HCT116 (cell line): ENCODE measurements around the gene TMEM202. TPM values are rescaled to one million over a fixed set of nuclear protein-coding genes. Genes with fewer than 3 reads are reported as not detected.

Experiments
- ATAC-seq: fragments of 200-7000 bp; cut with Tn5 transposase; 2 replicates; pipeline ENCODE4 v1.9.1; 2020; ENCODE audit warnings: mild to moderate bottlenecking, moderate library complexity
- BruUV-seq: library from RNA; stranded (reverse); fragments of 400-500 nt; replicated peaks from 2 replicates; lab custom pipeline; 2021; lab: Mats Ljungman, UMichigan
- CTCF ChIA-PET: fragments of 300-600 bp; sonication (Branson Sonifier 250); formaldehyde crosslinking; loops from one replicate; lab custom pipeline; 2021; ENCODE audit warnings: antibody characterized with exemption; lab: Charles Lee
- POLR2A ChIA-PET: fragments of 300-600, 350-600 bp; sonication (Branson Sonifier 250); formaldehyde crosslinking; loops from one replicate; lab custom pipeline; 2021; ENCODE audit warnings: antibody characterized with exemption; lab: Charles Lee
- RAD21 ChIA-PET, 2 experiments: fragments of 300-600 bp; sonication (Branson Sonifier 250); formaldehyde crosslinking; loops; one replicate each; lab custom pipeline; 2023; ENCODE audit warnings: low total read pairs in 2 of 2; ENCODE audit not compliant: uncharacterized antibody in 2 of 2, unreplicated experiment in 2 of 2, low non-redundant PET in 1 of 2; lab: Charles Lee
- DNase-seq: peaks from one replicate; pipeline ENCODE4 v3.0.0-alpha.2; 2010; ENCODE audit warnings: low read depth, low spot score
- H2AFZ ChIP-seq: fragments of 200-600 bp; shearing (Covaris generic), sonication (generic); 2 replicates; pipeline ENCODE4 v1.6.1; 2017; ENCODE audit warnings: low read depth, mixed run types, mixed read lengths, antibody characterized with exemption, low read length; ENCODE audit not compliant: poor library complexity, severe bottlenecking
- H3K27ac ChIP-seq: 2 replicates; pipeline ENCODE4 v1.5.1; 2012; ENCODE audit warnings: low read depth, low read length
- H3K27me3 ChIP-seq: fragments of 200-600 bp; sonication (generic); 2 replicates; pipeline ENCODE4 v1.6.1; 2016; ENCODE audit warnings: mixed run types, low read length, mixed read lengths; ENCODE audit not compliant: insufficient read depth
- H3K36me3 ChIP-seq, 2 experiments: fragments of 200-500 bp in 1 of 2; fragments of 200-600 bp in 1 of 2; sonication (Bioruptor generic) in 1 of 2; sonication (generic) in 1 of 2; 2 replicates each; pipeline versions ENCODE4 v1.5.1 to v1.6.1; 2014 to 2016; ENCODE audit warnings: low read length in 2 of 2, inconsistent platforms in 1 of 2, mixed read lengths in 1 of 2, mixed run types in 1 of 2; ENCODE audit not compliant: insufficient read depth in 2 of 2, control insufficient read depth in 1 of 2
- H3K4me1 ChIP-seq, 2 experiments: fragments of 200-600 bp in 1 of 2; sonication (generic) in 1 of 2; 2 replicates each; pipeline versions ENCODE4 v1.5.1 to v1.6.1; 2012 to 2017; ENCODE audit warnings: low read length in 2 of 2, inconsistent platforms in 1 of 2, mild to moderate bottlenecking in 1 of 2, mixed read lengths in 1 of 2, mixed run types in 1 of 2, moderate library complexity in 1 of 2; ENCODE audit not compliant: insufficient read depth in 2 of 2, control insufficient read depth in 1 of 2
- H3K4me2 ChIP-seq: fragments of 200-600 bp; sonication (generic); 2 replicates; pipeline ENCODE4 v1.6.1; 2017; ENCODE audit warnings: mixed run types, low read length, mixed read lengths
- H3K4me3 ChIP-seq, 2 experiments: fragments of 200-600 bp in 1 of 2; sonication (generic) in 1 of 2; replicated peaks in 1 of 2; 2 replicates each; pipeline ENCODE4 v1.5.1; 2011 to 2016; ENCODE audit warnings: low read length in 2 of 2, control low read depth in 1 of 2, low read depth in 1 of 2, mild to moderate bottlenecking in 1 of 2, mixed read lengths in 1 of 2, mixed run types in 1 of 2
- H3K79me2 ChIP-seq: fragments of 200-600 bp; sonication (generic); 2 replicates; pipeline ENCODE4 v1.6.1; 2017; ENCODE audit warnings: mild to moderate bottlenecking, mixed run types, low read length, moderate library complexity, mixed read lengths; ENCODE audit not compliant: insufficient read depth
- H3K9ac ChIP-seq: fragments of 200-600 bp; sonication (generic); 2 replicates; pipeline ENCODE4 v1.6.1; 2016; ENCODE audit warnings: low read length, mixed read lengths
- H3K9me2 ChIP-seq: fragments of 200-600 bp; sonication (generic), shearing (Covaris generic); 2 replicates; pipeline ENCODE4 v1.6.1; 2017; ENCODE audit warnings: mixed run types, mild to moderate bottlenecking, moderate library complexity; ENCODE audit not compliant: insufficient read depth
- H3K9me3 ChIP-seq, 2 experiments: fragments of 200-500 bp in 1 of 2; fragments of 200-600 bp in 1 of 2; sonication (Bioruptor generic) in 1 of 2; sonication (generic) in 1 of 2; 2 replicates each; pipeline ENCODE4 v1.6.1; 2014 to 2017; ENCODE audit warnings: low read length in 2 of 2, mixed read lengths in 2 of 2, inconsistent platforms in 1 of 2, low read depth in 1 of 2, mild to moderate bottlenecking in 1 of 2, mixed run types in 1 of 2, moderate library complexity in 1 of 2; ENCODE audit not compliant: control insufficient read depth in 1 of 2, insufficient read depth in 1 of 2
- H4K20me1 ChIP-seq: fragments of 200-600 bp; sonication (generic), shearing (Covaris generic); 2 replicates; pipeline ENCODE4 v1.6.1; 2017; ENCODE audit warnings: mixed run types, mild to moderate bottlenecking, moderate library complexity; ENCODE audit not compliant: insufficient read depth
- ATF3 ChIP-seq: IDR thresholded peaks from 2 replicates; pipeline ENCODE4 v1.6.1; 2012
- CEBPB ChIP-seq: IDR thresholded peaks from 2 replicates; pipeline ENCODE4 v1.6.1; 2012; ENCODE audit warnings: low read depth
- CTCF ChIP-seq, 3 experiments: fragments of 200-600 bp in 1 of 3; sonication (generic) in 1 of 3; IDR thresholded peaks in 2 of 3; conservative IDR thresholded peaks in 1 of 3; 2 replicates each; pipeline ENCODE4 v1.5.1; 2012 to 2017; ENCODE audit warnings: low read depth in 2 of 3, low read length in 2 of 3, antibody characterized with exemption in 1 of 3, borderline replicate concordance in 1 of 3, control low read depth in 1 of 3, mild to moderate bottlenecking in 1 of 3, mixed read lengths in 1 of 3, mixed run types in 1 of 3, moderate library complexity in 1 of 3; ENCODE audit not compliant: insufficient read depth in 1 of 3
- ELF1 ChIP-seq: IDR thresholded peaks from 2 replicates; pipeline ENCODE4 v1.6.1; 2012; ENCODE audit warnings: low read depth, borderline replicate concordance
- EZH2 ChIP-seq: fragments of 200-600 bp; sonication (generic); IDR thresholded peaks from 2 replicates; pipeline ENCODE4 v1.6.1; 2017; ENCODE audit warnings: antibody characterized with exemption, mixed run types
- FOSL1 ChIP-seq: IDR thresholded peaks from 2 replicates; pipeline ENCODE4 v1.6.1; 2012; ENCODE audit warnings: low read depth
- MAX ChIP-seq: IDR thresholded peaks from 2 replicates; pipeline ENCODE4 v1.6.1; 2012
- POLR2A ChIP-seq: IDR thresholded peaks from 2 replicates; pipeline ENCODE4 v1.7.0; 2011; ENCODE audit warnings: borderline replicate concordance; ENCODE audit not compliant: insufficient read depth, insufficient read length; ENCODE audit errors: extremely low read depth
- RAD21 ChIP-seq: IDR thresholded peaks from 2 replicates; pipeline ENCODE4 v1.6.1; 2012; ENCODE audit warnings: low read depth, mild to moderate bottlenecking
- SP1 ChIP-seq: IDR thresholded peaks from 2 replicates; pipeline ENCODE4 v1.6.1; 2012; ENCODE audit warnings: low read depth
- SRF ChIP-seq: IDR thresholded peaks from 2 replicates; pipeline ENCODE4 v1.6.1; 2012; ENCODE audit warnings: low read depth
- YY1 ChIP-seq: IDR thresholded peaks from 2 replicates; pipeline ENCODE4 v1.6.1; 2011; ENCODE audit warnings: low read length, low read depth, moderate library complexity, mild to moderate bottlenecking; ENCODE audit not compliant: insufficient replicate concordance; ENCODE audit errors: extremely low read depth
- ZFX ChIP-seq: fragments of 450-650 bp; IDR thresholded peaks from 2 replicates; pipeline ENCODE4 v1.6.1; 2017
- intact Hi-C: fragments of 100-400 bp; cut with micrococcal nuclease; formaldehyde crosslinking; loops from 2 replicates; pipeline ENCODE4 v1.10.0; 2022
- total RNA-seq: library from RNA; stranded (reverse); gene quantifications from one replicate; pipeline ENCODE4 v1.2.1, GENCODE V29; 2021; ENCODE audit not compliant: unreplicated experiment

The TMEM202 gene
- total RNA-seq, 1 experiment from 2014 or later = not detected

- TF ChIP-seq CTCF (IDR thresholded peaks at IDR 0.05 in 2 of 3, conservative IDR thresholded peaks at IDR 0.05 in 1 of 3; ENCODE audit: borderline replicate concordance in 1 of 3, insufficient read depth in 1 of 3, low read depth in 2 of 3, low read length in 2 of 3) = no peak
Observed at GRCh38 chr15:72372361-72372760, 25.7 kb upstream of the TMEM202 start (continued).

GRCh38 chr15:72375501-72375845 lies 22.6 kb upstream of the TMEM202 start:
- H4K20me1 ChIP-seq = no peaks in the 10 kb centered on the region
- peak overlapping the region; percentile 83 for H3K4me2 ChIP-seq
- no peak for DNase-seq
- H3K36me3 ChIP-seq = no peaks in the 10 kb centered on the region
- TSS peak; percentile 62 for BruUV-seq
- peak overlapping the region; percentile 80 for H3K9ac ChIP-seq
- peak overlapping the region; percentile 53 for H3K27ac ChIP-seq
- peak; percentile 82 for ATAC-seq
- RAD21 ChIA-PET = no interaction called here
- H3K9me3 ChIP-seq = no peaks in the 10 kb centered on the region
- H3K79me2 ChIP-seq = peaks cover 44% of the 10 kb centered on the region
- CTCF ChIA-PET = no interaction called here
- H2AFZ ChIP-seq = peak overlapping the region; percentile 76
- H3K4me1 ChIP-seq = peaks cover 0 to 24% of the 10 kb centered on the region in 2 experiments; a peak in 2 of 4 replicates
- peak overlapping the region; percentile 77 to 82 for H3K4me3 ChIP-seq
- no peak for TF ChIP-seq MAX
- TF ChIP-seq ZFX = no peak; the same call in 1 of the 2 replicates
- TF ChIP-seq EZH2 = no peak
- TF ChIP-seq ELF1 = no peak
- no peak for TF ChIP-seq ATF3
- TF ChIP-seq SRF = no peak
- no peak for TF ChIP-seq FOSL1
- TF ChIP-seq CEBPB = no peak
- no peak for TF ChIP-seq YY1
- no peak for TF ChIP-seq RAD21
- TF ChIP-seq SP1 = no peak
- no peak for TF ChIP-seq POLR2A
- H3K27me3 ChIP-seq = no peaks in the 10 kb centered on the region
- POLR2A ChIA-PET = interaction anchor here (1.4 kb wide), 1 partner anchor 14 kb away, joined by 3 read pairs; no protein-coding TSS in a partner anchor
- intact Hi-C loops = no loop called here
- no peaks in the 10 kb centered on the region for H3K9me2 ChIP-seq
